Peyer's patch (tissue), 4 donors: ENCODE results near the gene GINS3. TPM values are rescaled to one million over a fixed set of nuclear protein-coding genes. Genes with fewer than 3 reads are reported as not detected.

Experiments used
- DNase-seq, 3 donors: peaks; one replicate each; pipeline ENCODE4 v3.0.0-alpha.2; 2017 to 2019
- H3K27ac ChIP-seq, 4 donors: fragments of 200-600 bp; sonication (generic); one replicate each; pipeline ENCODE4 v1.5.1; 2016 to 2019
- H3K27me3 ChIP-seq, 2 donors: fragments of 200-600 bp; sonication (generic); one replicate each; pipeline ENCODE4 v1.5.1; 2019
- H3K36me3 ChIP-seq, 3 donors: fragments of 200-600 bp; sonication (generic); one replicate each; pipeline ENCODE4 v1.5.1; 2016 to 2019
- H3K4me1 ChIP-seq, 4 donors: fragments of 200-600 bp; sonication (generic); one replicate each; pipeline ENCODE4 v1.5.1; 2016 to 2019
- H3K4me3 ChIP-seq, 4 donors: fragments of 200-600 bp; sonication (generic); 1 replicate in 3 of 4; 2 replicates in 1 of 4; pipeline ENCODE4 v1.5.1; 2016 to 2019; ENCODE audit warnings: mild to moderate bottlenecking in 1 of 4
- H3K9me3 ChIP-seq, 4 donors: fragments of 200-600 bp; sonication (generic); one replicate each; pipeline ENCODE4 v1.5.1; 2016 to 2019; ENCODE audit warnings: mild to moderate bottlenecking in 1 of 4
- POLR2A ChIP-seq, 2 donors: fragments of 450-650 bp; IDR thresholded peaks; one replicate each; pipeline ENCODE4 v1.5.1; 2017; ENCODE audit warnings: antibody characterized with exemption in 2 of 2, mild to moderate bottlenecking in 2 of 2, moderate library complexity in 2 of 2
- total RNA-seq, 4 donors: library from RNA; depleted of rRNA; stranded (reverse); fragments of >200 nt; gene quantifications; one replicate each; pipeline ENCODE4 v1.1.0, GENCODE V29; 2016
- TF ChIP-seq, protein P1 (sequence below), 6 experiments: fragments of 450-650 bp in 4 of 6; fragments of 200-600 bp in 2 of 6; sonication (generic) in 1 of 6; IDR thresholded peaks; one replicate each; pipeline ENCODE4 v1.5.1; 2017 to 2019; ENCODE audit warnings: antibody characterized with exemption in 6 of 6, mild to moderate bottlenecking in 3 of 6, moderate library complexity in 1 of 6

The GINS3 gene
- total RNA-seq, 4 donors from 2014 or later, result 1.3 to 4.1 (median 1.9) TPM

DNA sequence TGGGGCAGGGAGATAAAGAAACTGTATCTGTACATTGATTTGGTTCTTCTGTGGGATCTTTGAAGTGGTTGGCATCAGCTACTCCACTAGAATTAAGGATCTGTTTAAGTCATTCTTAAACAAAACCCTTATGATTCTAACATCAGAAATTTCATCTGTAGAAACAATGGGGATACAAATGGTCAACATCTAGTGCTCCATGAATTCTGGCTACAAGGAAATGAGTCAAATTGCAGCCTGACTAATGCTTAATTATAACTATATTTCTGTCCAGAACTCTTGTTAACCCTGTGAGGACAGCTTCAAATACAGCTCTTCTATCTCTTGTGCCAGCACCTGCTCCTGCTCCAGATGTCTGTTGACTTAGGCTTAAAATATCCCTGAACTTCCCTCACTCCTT lies 13.9 kb upstream of the GINS3 start:
- Histone ChIP-seq H3K9me3 (no peaks in the 10 kb centered on the region), H3K4me3 (no peak overlapping the region), H3K36me3 (no peaks in the 10 kb centered on the region), H3K27ac (no peak overlapping the region), H3K27me3 (no peaks in the 10 kb centered on the region), H3K4me1 (no peaks in the 10 kb centered on the region)
- no peak for DNase-seq
- no peak for TF ChIP-seq POLR2A (IDR thresholded peaks at IDR 0.05)
- TF ChIP-seq, protein P1, sequence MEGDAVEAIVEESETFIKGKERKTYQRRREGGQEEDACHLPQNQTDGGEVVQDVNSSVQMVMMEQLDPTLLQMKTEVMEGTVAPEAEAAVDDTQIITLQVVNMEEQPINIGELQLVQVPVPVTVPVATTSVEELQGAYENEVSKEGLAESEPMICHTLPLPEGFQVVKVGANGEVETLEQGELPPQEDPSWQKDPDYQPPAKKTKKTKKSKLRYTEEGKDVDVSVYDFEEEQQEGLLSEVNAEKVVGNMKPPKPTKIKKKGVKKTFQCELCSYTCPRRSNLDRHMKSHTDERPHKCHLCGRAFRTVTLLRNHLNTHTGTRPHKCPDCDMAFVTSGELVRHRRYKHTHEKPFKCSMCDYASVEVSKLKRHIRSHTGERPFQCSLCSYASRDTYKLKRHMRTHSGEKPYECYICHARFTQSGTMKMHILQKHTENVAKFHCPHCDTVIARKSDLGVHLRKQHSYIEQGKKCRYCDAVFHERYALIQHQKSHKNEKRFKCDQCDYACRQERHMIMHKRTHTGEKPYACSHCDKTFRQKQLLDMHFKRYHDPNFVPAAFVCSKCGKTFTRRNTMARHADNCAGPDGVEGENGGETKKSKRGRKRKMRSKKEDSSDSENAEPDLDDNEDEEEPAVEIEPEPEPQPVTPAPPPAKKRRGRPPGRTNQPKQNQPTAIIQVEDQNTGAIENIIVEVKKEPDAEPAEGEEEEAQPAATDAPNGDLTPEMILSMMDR (IDR thresholded peaks at IDR 0.05), result no peak

DNA sequence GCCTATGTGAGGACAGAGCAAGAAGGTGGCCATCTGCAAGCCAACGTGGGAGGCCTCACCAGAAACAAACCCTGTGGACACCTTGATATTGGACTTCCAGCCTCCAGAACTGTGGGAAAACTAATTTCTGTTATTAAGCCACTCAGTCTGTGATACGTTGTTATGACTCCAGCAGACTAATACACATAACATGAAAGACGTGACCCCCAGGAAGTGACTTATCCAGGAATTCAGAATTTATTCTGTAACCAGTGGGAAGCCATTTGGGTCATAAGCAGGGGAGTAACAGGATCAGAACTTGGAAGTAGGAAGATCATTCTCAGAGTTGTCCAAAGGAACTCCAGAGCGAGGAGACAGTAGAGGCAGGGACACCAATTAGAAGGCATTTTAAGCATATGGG lies 12.5 kb upstream of the GINS3 start:
- TF ChIP-seq POLR2A (IDR thresholded peaks at IDR 0.05), result no peak
- TF ChIP-seq, protein P1 (IDR thresholded peaks at IDR 0.05), result no peak
- no peak overlapping the region for H3K27ac ChIP-seq
- no peaks in the 10 kb centered on the region for H3K36me3 ChIP-seq
- no peaks in the 10 kb centered on the region for H3K27me3 ChIP-seq
- H3K4me1 ChIP-seq, result no peaks in the 10 kb centered on the region
- H3K9me3 ChIP-seq, result no peaks in the 10 kb centered on the region
- DNase-seq, result no peak
- H3K4me3 ChIP-seq, result no peak overlapping the region

DNA sequence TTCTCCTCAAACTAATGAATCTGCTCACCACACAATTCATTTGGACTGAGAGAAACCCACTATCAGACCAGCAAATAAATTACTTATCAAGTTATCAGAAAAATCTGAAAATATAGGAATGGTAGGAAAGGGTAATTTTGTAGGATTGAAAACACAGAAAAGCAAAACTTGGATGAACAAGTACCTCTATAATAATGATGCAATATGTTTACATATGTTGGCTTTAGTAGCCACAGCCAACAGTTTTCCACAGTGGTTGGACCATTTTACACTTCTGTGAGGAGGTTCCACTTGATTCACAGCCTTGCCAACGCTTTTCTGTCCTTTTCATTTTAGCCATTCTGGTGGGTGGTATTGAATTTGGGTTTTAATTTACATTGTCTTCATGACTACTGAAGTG lies 10.6 kb upstream of the GINS3 start:
- Histone ChIP-seq H3K9me3 (no peaks in the 10 kb centered on the region), H3K4me3 (no peak overlapping the region), H3K4me1 (no peaks in the 10 kb centered on the region), H3K27me3 (no peaks in the 10 kb centered on the region), H3K27ac (no peak overlapping the region), H3K36me3 (no peaks in the 10 kb centered on the region)
- TF ChIP-seq POLR2A (IDR thresholded peaks at IDR 0.05), result no peak
- TF ChIP-seq, protein P1 (IDR thresholded peaks at IDR 0.05), result no peak
- no peak for DNase-seq

DNA sequence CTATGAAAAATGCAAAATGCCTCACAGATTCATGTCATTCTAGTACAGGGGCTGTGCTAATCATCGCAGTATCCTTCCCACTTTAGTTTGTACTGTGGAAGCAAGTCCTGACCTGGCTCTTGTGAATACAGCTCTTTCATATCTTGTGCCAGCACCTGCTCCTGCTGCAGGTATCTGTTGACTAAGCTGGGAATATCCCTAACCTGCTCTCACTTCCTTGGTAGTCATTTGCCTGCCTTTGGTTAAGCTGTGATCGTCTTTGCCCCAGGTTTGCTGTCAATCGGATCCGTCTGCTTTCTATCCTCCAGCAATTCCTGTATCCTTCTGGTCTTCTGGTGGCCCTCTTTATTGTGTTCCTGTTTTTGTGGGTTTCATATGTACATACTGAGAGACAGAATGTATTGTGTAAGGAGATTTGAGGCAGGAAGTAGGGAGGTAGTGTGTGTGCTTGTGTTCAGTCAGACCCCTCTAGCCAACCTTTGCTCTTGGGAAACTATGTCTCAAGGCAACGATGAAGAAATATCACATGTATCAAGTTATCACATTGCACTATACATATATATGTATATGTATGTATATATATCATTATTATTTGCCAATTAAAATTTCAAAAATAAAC lies 7.7 kb upstream of the GINS3 start:
- no peaks in the 10 kb centered on the region for H3K4me1 ChIP-seq
- TF ChIP-seq, protein P1 (IDR thresholded peaks at IDR 0.05), result no peak
- TF ChIP-seq POLR2A (IDR thresholded peaks at IDR 0.05), result no peak
- DNase-seq, result no peak
- H3K9me3 ChIP-seq, result no peaks in the 10 kb centered on the region
- H3K36me3 ChIP-seq, result no peaks in the 10 kb centered on the region
- H3K27ac ChIP-seq, result no peak overlapping the region
- no peaks in the 10 kb centered on the region for H3K27me3 ChIP-seq
- no peak overlapping the region for H3K4me3 ChIP-seq

DNA sequence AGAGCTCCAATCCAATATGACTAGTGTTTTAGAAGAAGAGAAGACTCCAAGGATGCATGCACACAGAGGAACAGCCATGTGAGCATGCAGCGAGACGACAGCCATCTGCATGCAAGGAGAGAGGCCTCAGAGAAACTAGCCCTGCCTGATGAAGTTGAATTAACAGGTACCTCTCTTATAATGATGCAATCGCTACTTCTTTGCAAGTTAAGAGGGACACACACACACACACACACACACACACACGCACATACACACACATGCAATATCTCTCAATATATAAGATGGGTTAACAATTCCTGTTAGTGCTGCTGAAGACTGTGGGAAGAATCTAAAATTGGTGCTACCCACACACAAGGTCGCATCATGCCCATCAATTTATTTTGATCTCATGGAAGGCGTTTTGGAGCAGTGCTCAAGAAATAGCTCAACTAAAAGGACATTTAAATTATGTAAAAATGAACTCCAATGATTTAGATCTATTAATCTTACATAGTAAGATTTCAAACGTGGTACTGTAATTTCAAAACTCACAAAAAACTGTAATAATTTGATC lies 7.0 kb upstream of the GINS3 start:
- H3K36me3 ChIP-seq, result no peaks in the 10 kb centered on the region
- no peak overlapping the region for H3K4me3 ChIP-seq
- H3K27ac ChIP-seq, result no peak overlapping the region
- no peaks in the 10 kb centered on the region for H3K4me1 ChIP-seq
- DNase-seq, result no peak
- no peaks in the 10 kb centered on the region for H3K27me3 ChIP-seq
- no peak for TF ChIP-seq POLR2A (IDR thresholded peaks at IDR 0.05)
- TF ChIP-seq, protein P1 (IDR thresholded peaks at IDR 0.05), result no peak
- no peaks in the 10 kb centered on the region for H3K9me3 ChIP-seq
